GM19372 (cell line): ENCODE measurements around the gene CXADR.
A peak's percentile ranks its signal among the peaks of the same experiment; 100 is the strongest.
"Not testable (repeated sequence)": the region's sequence is repeated elsewhere in the genome, so short reads cannot be mapped to it uniquely, and the experiment has no call there.

ENCODE experiments used
- ATAC-seq: cut with Tn5 transposase; IDR thresholded peaks from one replicate; pipeline ENCODE4 v1.9.1; 2021; ENCODE audit warnings: mild to moderate bottlenecking, low read depth, moderate library complexity; ENCODE audit not compliant: unreplicated experiment

Gene CXADR

GRCh38 chr21:17501107-17502006 is 11.5 kb upstream of the CXADR start:
- ATAC-seq, result no peak

GRCh38 chr21:17502985-17503384 is 9.9 kb upstream of the CXADR start:
- ATAC-seq, result not testable (repeated sequence)

DNA sequence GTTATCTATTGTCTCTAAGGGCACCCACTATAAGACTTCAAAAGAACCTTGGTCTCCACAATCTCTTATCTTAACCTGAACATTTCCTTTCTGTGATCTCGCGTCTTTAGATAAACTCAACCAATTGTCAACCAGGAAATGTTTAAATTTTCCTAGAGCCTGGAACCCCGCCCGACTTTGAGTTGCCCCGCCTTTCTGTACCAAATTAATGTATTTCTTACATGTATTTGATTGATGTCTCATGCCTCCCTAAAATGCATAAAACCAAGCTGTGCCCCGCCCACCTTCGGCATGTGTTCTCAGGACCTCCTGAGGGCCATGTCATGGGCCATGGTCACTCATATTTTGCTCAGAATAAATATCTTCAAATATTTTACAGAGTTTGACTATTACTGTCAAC is 5.9 kb upstream of the CXADR start:
- no peak for ATAC-seq

- ATAC-seq, result no peak
These were observed 5.3 kb upstream of the CXADR start for GRCh38 chr21:17507591-17507990.

GRCh38 chr21:17513214-17514123 is 626 bp downstream of the CXADR start:
- peak; percentile 27 for ATAC-seq

- ATAC-seq, result no peak
These were observed 1.4 kb downstream of the CXADR start for GRCh38 chr21:17514124-17514845.

DNA sequence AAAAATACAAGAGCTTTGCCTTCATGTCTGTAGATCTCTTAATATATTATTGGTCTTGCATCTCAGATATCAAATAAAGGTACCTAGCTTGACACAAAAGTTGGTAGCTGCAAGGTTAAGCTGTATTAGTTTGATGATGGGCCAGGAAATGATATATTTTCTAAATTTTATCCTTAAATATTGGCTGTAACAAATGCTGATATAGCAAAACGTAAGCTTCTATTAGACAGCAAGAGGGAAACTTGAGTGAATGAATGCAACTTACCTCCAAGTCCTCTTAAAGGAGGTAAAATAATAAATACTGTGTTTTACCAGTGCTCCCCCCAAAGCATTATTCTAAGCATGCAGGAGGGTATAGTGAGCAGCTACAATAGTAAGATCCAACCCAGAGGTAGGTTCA is 4.2 kb downstream of the CXADR start:
- not testable (repeated sequence) for ATAC-seq

GRCh38 chr21:17519208-17519738 is 6.4 kb downstream of the CXADR start:
- ATAC-seq, result no peak

DNA sequence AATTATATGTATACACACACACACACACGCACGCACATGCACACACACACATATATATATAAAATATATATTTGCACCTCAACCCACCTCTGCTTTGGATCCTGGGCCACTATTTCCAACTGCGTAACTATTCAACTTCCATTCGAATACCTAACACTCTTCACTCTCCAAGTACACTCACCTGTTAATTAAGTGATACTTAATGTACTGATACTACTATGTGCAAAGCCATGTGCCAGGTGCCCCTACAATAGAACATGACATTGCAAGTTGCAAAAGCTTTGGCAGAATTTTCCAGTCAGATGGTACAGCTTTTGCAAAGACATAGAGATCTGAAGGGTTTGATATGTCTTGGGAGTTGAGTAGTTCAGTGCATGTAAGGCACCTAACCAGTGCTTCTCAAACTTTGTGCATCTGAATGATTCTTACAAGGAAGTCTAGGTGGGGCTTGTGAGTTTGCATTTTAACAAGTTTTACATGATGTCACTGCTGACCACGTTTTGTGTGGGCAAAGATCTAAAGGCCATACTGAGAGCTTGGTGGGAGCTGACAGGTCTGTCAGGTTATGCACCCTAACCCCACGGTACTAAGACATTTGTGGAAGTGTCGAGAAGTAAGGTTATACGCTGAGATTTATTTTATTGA is 7.2 kb downstream of the CXADR start:
- no peak for ATAC-seq

DNA sequence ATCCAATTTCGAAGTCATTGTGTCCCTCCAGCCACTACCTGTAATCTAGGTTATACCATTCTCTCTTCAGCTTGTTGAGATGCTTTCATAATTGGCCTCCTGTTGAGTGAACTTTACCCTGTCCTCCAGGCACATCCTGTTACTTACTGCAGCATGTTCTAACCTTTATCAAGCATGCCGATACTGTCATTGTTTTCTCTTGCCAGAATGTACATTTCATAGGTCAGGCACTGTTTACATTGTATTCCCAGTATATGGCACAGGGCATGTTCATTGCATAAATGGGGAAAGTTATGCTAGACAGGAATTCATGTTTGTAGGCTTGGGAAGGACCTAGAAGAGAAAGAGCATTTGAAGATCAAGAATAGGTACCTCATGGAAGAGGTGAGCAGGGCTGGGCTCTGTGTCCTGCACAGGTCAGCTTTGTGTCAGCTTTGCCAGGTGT is 10.2 kb downstream of the CXADR start:
- ATAC-seq, result no peak

GRCh38 chr21:17523979-17524494 is 11.2 kb downstream of the CXADR start:
- not testable (repeated sequence) for ATAC-seq

DNA sequence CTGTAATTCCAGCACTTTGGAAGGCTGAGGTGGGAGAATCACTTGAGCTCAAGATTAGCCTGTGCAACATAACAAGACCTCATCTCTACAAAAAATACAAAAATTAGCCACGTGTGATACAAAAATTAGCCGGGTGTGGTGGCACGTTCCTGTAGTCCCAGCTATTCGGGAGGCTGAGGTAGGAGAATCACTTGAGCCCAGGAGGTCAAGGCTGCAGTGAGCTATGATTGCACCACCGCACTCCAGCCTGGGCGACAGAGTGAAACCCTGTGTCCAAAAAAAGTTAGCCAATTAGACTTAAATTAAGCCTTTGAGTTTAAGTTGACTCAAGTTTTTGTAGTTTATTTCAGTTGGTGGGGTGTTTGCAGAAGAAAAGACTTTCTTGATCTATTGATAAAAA is 11.8 kb downstream of the CXADR start:
- no peak for ATAC-seq

DNA sequence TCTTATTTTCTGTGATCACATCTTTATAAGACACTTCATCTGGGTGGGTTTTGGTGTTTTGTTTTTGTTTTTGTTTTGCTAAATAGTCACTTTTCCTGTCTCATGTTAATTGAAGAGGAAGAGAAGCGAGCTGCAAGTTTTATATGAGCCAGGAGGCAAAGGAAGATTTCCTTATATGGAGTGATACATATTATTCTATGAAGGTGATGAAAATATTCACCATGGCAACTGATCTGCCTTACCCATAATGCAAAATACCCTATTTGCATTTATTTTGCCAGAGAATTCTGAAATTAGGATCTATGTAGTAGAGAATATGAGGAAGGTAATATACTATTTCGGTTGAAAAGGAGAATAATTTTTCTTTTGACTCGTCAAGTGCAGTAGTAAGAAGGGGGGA is 13.9 kb downstream of the CXADR start:
- no peak for ATAC-seq

DNA sequence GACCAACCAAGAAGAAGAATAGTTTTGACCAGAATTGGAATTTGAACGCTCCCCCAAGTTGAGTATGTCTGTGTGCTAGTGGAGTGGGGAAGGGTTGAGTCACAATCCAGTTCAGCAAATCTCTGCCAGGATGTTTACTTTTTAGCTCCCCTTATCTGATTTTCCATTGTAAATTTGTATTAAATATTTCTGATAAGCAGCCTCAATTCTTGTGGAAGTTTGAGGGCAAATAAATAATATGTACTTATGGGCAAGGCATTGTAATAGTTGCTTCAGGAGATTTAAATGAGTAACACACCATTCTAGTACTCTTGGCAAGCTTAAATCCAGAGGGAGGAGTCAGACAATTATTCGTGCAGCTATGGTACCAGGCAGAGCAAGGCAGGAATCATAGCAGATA is 14.4 kb downstream of the CXADR start:
- no peak for ATAC-seq

DNA sequence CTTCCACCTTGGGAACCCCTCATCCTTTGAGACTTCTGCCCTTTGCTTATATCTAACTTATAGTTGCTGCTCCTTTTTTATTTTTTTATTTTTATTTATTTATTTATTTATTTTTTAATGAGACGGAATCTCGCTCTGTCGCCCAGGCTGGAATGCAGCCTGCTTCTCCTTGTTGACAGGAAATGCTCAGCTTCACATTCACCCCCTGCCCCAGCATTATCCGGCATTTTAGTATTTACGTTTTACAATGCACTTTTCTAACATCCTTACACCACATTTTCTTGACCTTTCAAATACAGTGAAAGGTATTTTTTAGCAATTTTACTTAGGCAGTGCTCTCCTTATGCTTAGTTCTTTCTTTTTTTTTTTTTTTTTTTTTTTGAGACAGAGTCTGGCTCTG is 14.9 kb downstream of the CXADR start:
- no peak for ATAC-seq

DNA sequence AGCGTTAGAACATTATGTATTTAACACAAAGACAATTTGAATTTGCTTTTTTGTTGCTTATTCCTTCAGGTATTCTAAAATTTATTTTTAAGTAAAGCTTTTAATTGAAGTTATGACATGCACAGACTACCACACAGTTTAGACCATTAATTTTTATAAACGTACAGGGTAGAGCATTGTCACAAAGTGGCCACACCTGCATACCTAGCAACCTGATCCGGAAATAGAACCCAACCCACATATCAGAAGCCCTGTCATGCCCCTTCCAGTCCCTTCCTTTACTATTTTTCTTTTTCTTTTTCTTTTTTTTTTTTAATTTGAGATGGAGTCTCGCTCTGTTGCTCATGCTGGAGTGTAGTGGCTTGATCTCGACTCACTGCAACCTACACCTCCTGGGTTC is 16.8 kb downstream of the CXADR start:
- ATAC-seq, result no peak

- ATAC-seq, result no peak
These were observed 19.4 kb downstream of the CXADR start for GRCh38 chr21:17532292-17532691.

GRCh38 chr21:17536381-17536780 is 23.5 kb downstream of the CXADR start:
- no peak for ATAC-seq

GRCh38 chr21:17537299-17537698 is 24.5 kb downstream of the CXADR start:
- ATAC-seq, result no peak

GRCh38 chr21:17538576-17538975 is 25.7 kb downstream of the CXADR start:
- no peak for ATAC-seq
